ENCODE results near the gene MRPL11.

DNA sequence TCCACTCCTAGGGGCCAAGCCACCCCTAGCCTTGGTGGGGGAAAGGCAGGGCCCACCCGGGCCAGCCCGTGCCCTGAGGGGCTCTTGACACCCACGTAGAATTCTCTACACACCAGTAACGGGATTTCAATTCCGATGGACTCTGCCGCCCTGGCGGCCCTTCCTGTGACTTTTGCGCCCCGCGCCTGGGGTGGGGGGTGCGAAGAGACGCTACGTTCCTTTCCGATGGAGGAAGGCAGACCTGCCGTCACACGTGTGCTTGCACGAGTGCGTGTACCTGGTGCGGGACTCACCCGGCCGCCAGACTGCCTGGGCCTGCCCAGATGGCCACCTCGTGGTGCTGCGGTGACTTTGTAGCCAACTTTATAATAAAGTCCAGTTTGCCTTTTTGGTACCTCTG, 12.3 kb downstream of the MRPL11 start:
- TF ChIP-seq, protein P1, sequence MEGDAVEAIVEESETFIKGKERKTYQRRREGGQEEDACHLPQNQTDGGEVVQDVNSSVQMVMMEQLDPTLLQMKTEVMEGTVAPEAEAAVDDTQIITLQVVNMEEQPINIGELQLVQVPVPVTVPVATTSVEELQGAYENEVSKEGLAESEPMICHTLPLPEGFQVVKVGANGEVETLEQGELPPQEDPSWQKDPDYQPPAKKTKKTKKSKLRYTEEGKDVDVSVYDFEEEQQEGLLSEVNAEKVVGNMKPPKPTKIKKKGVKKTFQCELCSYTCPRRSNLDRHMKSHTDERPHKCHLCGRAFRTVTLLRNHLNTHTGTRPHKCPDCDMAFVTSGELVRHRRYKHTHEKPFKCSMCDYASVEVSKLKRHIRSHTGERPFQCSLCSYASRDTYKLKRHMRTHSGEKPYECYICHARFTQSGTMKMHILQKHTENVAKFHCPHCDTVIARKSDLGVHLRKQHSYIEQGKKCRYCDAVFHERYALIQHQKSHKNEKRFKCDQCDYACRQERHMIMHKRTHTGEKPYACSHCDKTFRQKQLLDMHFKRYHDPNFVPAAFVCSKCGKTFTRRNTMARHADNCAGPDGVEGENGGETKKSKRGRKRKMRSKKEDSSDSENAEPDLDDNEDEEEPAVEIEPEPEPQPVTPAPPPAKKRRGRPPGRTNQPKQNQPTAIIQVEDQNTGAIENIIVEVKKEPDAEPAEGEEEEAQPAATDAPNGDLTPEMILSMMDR (IDR thresholded peaks at IDR 0.05; ENCODE audit: insufficient read depth, low read length, poor library complexity, severe bottlenecking), result no peak
- no peak for TF ChIP-seq EZH2phosphoT487 (conservative IDR thresholded peaks at IDR 0.05; ENCODE audit: low read length)

All from SU-DHL-6 (cell line).